ENCODE data around the gene PIP4K2B.

PIP4K2B gene

GRCh38 chr17:38719943-38720641 lies 79.3 kb downstream of the PIP4K2B start:
- TF ChIP-seq CTCF (IDR thresholded peaks at IDR 0.05; ENCODE audit: control extremely low read depth, extremely low read depth, low read depth, missing control alignments): no peak
- no peak for DNase-seq (ENCODE audit: extremely low spot score)
- POLR2A ChIA-PET: no interaction called here
- CTCF ChIA-PET: interaction anchor here (1.0 to 4.6 kb wide), 4 partner anchors 8 to 161 kb away, joined by 3 to 21 read pairs (median 12); no protein-coding TSS in a partner anchor

GRCh38 chr17:38719289-38719942 lies 79.9 kb downstream of the PIP4K2B start:
- no peak for DNase-seq (ENCODE audit: extremely low spot score)
- ChIA-PET POLR2A (no interaction called here), CTCF (interaction anchor here (2.1 to 4.6 kb wide), 3 partner anchors 9 to 42 kb away, joined by 4 to 21 read pairs (median 20); no protein-coding TSS in a partner anchor)

GRCh38 chr17:38717139-38717745 lies 82.1 kb downstream of the PIP4K2B start:
- DNase-seq (ENCODE audit: extremely low spot score): no peak
- ChIA-PET POLR2A (no interaction called here), CTCF (interaction anchor here (1.9 to 4.6 kb wide), 5 partner anchors 11 to 40 kb away, joined by 5 to 23 read pairs (median 18); partner anchors contain the start of genes CISD3 and MLLT6)
- TF ChIP-seq CTCF (IDR thresholded peaks at IDR 0.05; ENCODE audit: control extremely low read depth, extremely low read depth, low read depth, missing control alignments): no peak

More at GRCh38 chr17:38719289-38719942, 79.9 kb downstream of the PIP4K2B start:
- no peak for TF ChIP-seq CTCF (IDR thresholded peaks at IDR 0.05; ENCODE audit: control extremely low read depth, extremely low read depth, low read depth, missing control alignments)

GRCh38 chr17:38716368-38717005 lies 82.9 kb downstream of the PIP4K2B start:
- no peak for TF ChIP-seq CTCF (IDR thresholded peaks at IDR 0.05; ENCODE audit: control extremely low read depth, extremely low read depth, low read depth, missing control alignments)
- ChIA-PET CTCF (interaction anchor here (1.9 to 4.6 kb wide), 5 partner anchors 11 to 40 kb away, joined by 5 to 23 read pairs (median 18); partner anchors contain the start of genes CISD3 and MLLT6), POLR2A (no interaction called here)
- no peak for DNase-seq (ENCODE audit: extremely low spot score)

Data from GM10248 (cell line).